SK-N-MC (cell line): ENCODE results near the gene SLC34A3.

Experiments used
- DNase-seq: peaks from one replicate; pipeline ENCODE4 v3.0.0-alpha.2; 2011; ENCODE audit warnings: low read depth, low spot score
- H3K27ac ChIP-seq: fragments of 200-600 bp; sonication (generic); 2 replicates; pipeline ENCODE4 v1.5.1; 2016; ENCODE audit warnings: mixed run types
- H3K36me3 ChIP-seq: fragments of 200-600 bp; sonication (generic); 2 replicates; pipeline ENCODE4 v1.6.1; 2017; ENCODE audit warnings: antibody characterized with exemption, low read length, mixed read lengths; ENCODE audit not compliant: insufficient read depth
- H3K4me3 ChIP-seq: fragments of 200-600 bp; sonication (generic); 2 replicates; pipeline ENCODE4 v1.5.1; 2016
- H3K9ac ChIP-seq: fragments of 200-600 bp; sonication (generic); 2 replicates; pipeline ENCODE4 v1.8.0; 2017; ENCODE audit warnings: mixed run types, mixed read lengths; ENCODE audit not compliant: insufficient read length
- H3K9me3 ChIP-seq: fragments of 200-600 bp; sonication (generic); 2 replicates; pipeline ENCODE4 v1.6.1; 2017; ENCODE audit warnings: low read depth, mild to moderate bottlenecking, antibody characterized with exemption, low read length, moderate library complexity, mixed read lengths
- EZH2 ChIP-seq: fragments of 200-600 bp; sonication (generic); IDR thresholded peaks from one replicate; pipeline ENCODE4 v1.6.1; 2017; ENCODE audit warnings: antibody characterized with exemption
- FOXP2 ChIP-seq: optimal IDR thresholded peaks from 2 replicates; pipeline ENCODE3; 2011; ENCODE audit warnings: mild to moderate bottlenecking, moderate library complexity; ENCODE audit not compliant: insufficient read depth; ENCODE audit errors: extremely low read length, control extremely low read depth
- POLR2AphosphoS5 ChIP-seq: IDR thresholded peaks from 2 replicates; pipeline ENCODE4 v1.6.1; 2012; ENCODE audit warnings: mild to moderate bottlenecking, low read depth, low read length, borderline replicate concordance

The SLC34A3 gene

GRCh38 chr9:137229903-137230704, 597 bp upstream of the SLC34A3 start:
- H3K9ac ChIP-seq, result no peak overlapping the region
- TF ChIP-seq POLR2AphosphoS5, result no peak
- TF ChIP-seq FOXP2, result no peak
- no peak for TF ChIP-seq EZH2
- no peaks in the 10 kb centered on the region for H3K36me3 ChIP-seq
- no peaks in the 10 kb centered on the region for H3K9me3 ChIP-seq
- H3K27ac ChIP-seq, result no peak overlapping the region
- H3K4me3 ChIP-seq, result no peak overlapping the region
- no peak for DNase-seq

- no peak for DNase-seq
- Histone ChIP-seq H3K36me3 (no peaks in the 10 kb centered on the region), H3K9me3 (no peaks in the 10 kb centered on the region), H3K9ac (no peak overlapping the region), H3K27ac (no peak overlapping the region), H3K4me3 (no peak overlapping the region)
- no peak for TF ChIP-seq FOXP2
- no peak for TF ChIP-seq EZH2
- TF ChIP-seq POLR2AphosphoS5, result no peak
Observed at GRCh38 chr9:137231372-137232039, 805 bp downstream of the SLC34A3 start.

GRCh38 chr9:137232101-137232500, 1.4 kb downstream of the SLC34A3 start:
- H3K4me3 ChIP-seq, result no peak overlapping the region
- DNase-seq, result no peak
- H3K9me3 ChIP-seq, result no peaks in the 10 kb centered on the region
- H3K36me3 ChIP-seq, result no peaks in the 10 kb centered on the region
- H3K9ac ChIP-seq, result no peak overlapping the region
- no peak for TF ChIP-seq POLR2AphosphoS5
- no peak for TF ChIP-seq FOXP2
- no peak for TF ChIP-seq EZH2
- H3K27ac ChIP-seq, result no peak overlapping the region

GRCh38 chr9:137232510-137232909, 1.8 kb downstream of the SLC34A3 start:
- H3K4me3 ChIP-seq, result no peak overlapping the region
- H3K9me3 ChIP-seq, result no peaks in the 10 kb centered on the region
- DNase-seq, result no peak
- no peak overlapping the region for H3K9ac ChIP-seq
- no peaks in the 10 kb centered on the region for H3K36me3 ChIP-seq
- TF ChIP-seq POLR2AphosphoS5 (no peak), FOXP2 (no peak), EZH2 (no peak)
- no peak overlapping the region for H3K27ac ChIP-seq

- no peak for TF ChIP-seq EZH2
- no peak for TF ChIP-seq POLR2AphosphoS5
- no peaks in the 10 kb centered on the region for H3K36me3 ChIP-seq
- H3K27ac ChIP-seq, result no peak overlapping the region
- H3K9ac ChIP-seq, result no peak overlapping the region
- no peaks in the 10 kb centered on the region for H3K9me3 ChIP-seq
- H3K4me3 ChIP-seq, result no peak overlapping the region
- DNase-seq, result no peak
Observed at GRCh38 chr9:137233143-137233980, 2.7 kb downstream of the SLC34A3 start.

- Histone ChIP-seq H3K9ac (no peak overlapping the region), H3K36me3 (no peaks in the 10 kb centered on the region), H3K27ac (no peak overlapping the region), H3K4me3 (no peak overlapping the region), H3K9me3 (no peaks in the 10 kb centered on the region)
- DNase-seq, result no peak
- TF ChIP-seq POLR2AphosphoS5 (no peak), FOXP2 (no peak), EZH2 (no peak)
Observed at GRCh38 chr9:137234055-137234697, 3.5 kb downstream of the SLC34A3 start.

GRCh38 chr9:137234758-137235423, 4.2 kb downstream of the SLC34A3 start:
- TF ChIP-seq FOXP2, result no peak
- TF ChIP-seq EZH2, result no peak
- TF ChIP-seq POLR2AphosphoS5, result no peak
- H3K27ac ChIP-seq, result no peak overlapping the region
- no peak overlapping the region for H3K9ac ChIP-seq
- H3K9me3 ChIP-seq, result no peaks in the 10 kb centered on the region
- H3K36me3 ChIP-seq, result no peaks in the 10 kb centered on the region
- H3K4me3 ChIP-seq, result no peak overlapping the region
- DNase-seq, result no peak
